HG03103 (cell line): Measurements from ENCODE around the gene RIMS1.

Source experiments
- ATAC-seq: cut with Tn5 transposase; IDR thresholded peaks from one replicate; pipeline ENCODE4 v1.9.1; 2021; ENCODE audit warnings: low read depth; ENCODE audit not compliant: unreplicated experiment

The RIMS1 gene

DNA sequence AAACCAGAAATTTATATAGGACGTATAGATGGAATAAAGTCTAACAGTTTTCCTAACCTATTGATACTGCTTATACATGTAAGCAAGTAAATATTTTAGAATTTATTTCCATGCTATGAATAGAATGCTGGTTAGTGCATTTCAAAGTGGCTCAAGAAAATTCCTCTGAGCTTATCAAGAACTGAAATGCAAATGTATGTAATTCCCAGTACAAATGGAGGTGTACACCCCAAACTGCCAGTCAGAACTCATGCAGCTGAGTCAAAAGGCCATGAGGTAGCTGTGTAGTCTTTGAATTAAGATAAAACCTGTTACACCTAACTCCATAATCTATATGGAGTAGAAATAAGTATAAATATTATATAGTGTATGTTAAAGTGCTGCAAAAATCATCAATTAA, 503.3 kb downstream of the RIMS1 start:
- no peak for ATAC-seq

DNA sequence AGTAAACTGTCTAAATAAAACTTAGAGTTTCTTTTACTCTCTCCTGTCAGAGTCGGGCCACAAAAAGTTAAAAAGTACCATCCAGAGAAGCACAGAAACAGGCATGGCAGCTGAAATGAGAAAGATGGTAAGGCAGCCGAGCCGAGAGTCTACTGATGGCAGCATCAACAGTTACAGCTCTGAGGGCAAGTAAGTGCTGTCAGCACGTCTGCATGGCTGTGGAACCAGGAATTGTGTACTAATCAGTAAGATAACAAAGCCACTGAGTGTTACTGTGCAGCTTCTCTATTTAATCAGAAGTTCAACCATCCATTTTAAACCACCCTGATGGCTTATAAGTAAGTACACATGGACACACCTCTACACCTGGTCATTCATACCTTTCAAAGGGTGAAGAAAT, 504.2 kb downstream of the RIMS1 start:
- ATAC-seq = no peak

DNA sequence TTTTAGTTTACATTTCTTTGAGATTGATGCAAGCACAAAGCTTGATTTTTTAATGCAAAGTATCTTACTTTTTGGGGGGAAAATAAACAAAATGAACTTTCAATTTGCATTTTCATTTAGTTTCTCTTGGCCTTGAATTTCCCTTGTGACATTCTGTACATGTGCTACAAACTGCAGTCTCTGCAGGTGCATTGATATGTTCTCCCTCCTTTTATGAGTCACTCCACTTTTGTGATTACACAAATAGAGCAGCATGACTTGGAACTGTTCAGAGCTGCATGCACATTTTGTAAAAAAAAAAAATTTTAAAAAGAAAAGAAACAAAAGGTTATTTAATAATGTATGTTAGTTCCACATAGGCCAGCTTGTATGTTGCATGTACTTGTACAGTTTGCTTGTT, 515.5 kb downstream of the RIMS1 start:
- no peak for ATAC-seq

DNA sequence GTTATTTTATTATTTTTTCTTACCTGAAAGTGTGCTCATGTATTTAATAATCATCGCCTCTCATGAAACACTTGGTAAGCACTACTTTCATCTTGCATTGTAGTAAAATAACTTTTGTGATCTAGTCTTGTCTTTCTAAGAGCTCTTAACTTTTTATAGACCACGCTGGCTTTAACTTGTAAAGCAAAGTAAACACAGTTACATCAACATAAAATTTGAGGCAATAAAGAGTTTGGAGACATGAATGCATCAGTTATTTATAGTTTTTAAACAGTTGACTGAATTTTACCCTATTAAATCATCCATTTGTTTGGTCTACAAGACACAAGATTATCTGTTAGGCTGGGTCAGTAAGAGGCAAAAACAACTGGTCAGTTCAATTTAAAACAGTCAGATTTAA, 517.1 kb downstream of the RIMS1 start:
- ATAC-seq = no peak

DNA sequence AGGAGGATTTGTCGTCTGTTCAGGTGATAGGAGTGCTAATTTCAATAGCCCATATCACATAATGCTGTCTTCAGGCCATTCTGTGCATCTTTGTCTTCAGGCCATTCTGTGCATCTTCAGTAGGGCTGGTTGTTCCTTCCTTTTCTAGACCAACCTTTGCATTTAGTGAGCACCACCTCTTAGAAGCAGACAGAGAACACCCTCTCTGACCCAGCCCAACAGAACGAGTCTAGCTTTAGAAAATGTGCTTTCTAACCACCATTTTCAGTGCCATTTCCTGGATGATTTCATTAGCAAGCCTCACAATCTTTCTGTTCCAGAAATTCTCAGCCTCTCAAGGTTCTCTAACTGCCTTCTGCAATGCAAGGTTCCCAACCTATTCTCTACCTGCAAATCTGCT, 520.2 kb downstream of the RIMS1 start:
- peak; percentile 49 for ATAC-seq

DNA sequence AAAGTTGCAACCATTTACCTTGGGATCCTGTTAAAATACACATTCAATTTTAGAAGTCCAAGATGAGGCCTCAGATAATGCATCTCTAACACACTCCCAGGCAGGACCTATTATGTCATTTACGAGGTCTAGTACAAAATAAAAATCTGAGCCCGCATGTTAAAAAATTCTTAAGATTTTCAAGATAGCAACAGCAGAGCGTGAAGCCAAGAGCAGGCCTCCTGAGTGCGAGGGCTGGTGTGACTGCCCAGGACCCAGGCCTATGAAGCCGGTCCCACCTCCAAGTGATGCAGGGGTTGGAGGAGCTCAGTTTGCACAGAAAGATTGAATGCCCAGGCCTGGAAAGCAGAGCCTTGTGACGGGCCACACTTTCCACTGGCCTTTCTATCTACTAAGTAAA, 524.4 kb downstream of the RIMS1 start:
- no peak for ATAC-seq

DNA sequence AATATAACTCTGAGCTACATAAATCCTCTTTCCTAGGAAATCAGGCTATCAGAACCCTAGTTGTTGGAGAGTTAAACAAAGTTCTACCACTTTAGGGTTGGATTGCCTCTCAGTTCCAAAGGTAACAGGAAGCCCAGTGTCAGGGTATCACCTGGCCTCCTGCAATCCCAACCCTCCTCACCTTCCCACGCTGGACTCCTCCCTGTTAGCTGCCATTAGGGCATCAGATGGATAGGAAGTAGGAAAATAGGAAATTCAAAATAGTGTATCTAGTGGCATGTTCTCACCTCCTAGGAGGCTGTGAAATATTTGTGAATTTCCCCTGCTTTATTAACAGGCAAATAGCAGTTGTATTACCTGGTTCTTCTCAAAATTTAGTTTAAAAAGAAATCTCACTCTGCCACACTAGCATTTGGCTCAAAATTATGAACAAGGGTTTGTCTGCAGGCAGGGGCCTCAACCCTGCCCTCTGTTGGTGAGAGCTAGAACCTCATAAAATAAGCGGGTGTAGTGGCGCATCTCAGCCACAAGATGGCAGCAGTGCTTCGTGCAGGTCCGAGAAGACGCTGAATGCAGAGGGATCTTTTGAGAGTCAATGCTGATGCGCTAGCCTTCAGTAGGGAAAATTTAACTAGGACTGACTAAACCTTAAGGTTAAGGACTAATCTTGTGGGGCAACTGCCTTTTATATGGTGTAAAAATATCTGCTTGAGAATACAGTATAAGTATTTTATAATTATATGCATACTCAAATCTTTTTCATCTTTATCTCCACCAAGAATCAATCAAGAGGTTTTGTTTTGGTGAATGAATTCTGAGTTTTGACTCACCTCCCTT, 525.7 kb downstream of the RIMS1 start:
- peak; percentile 82 for ATAC-seq

DNA sequence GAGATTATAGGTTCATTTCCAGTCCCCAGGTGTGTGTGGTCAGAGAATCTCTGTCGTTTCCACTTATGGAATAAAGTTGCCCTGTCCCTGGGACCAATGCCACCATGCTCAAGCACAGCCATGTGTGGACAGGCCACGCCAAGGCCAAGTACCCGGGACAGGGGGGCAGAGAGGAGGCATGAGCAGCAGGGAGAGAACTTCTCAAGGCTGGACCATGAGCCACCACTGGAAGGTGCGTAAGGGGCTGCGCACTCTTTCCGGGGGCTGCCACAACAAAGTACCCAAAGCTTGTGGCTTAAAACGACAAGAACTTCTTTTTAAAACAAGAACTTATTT, 526.3 kb downstream of the RIMS1 start:
- no peak for ATAC-seq

DNA sequence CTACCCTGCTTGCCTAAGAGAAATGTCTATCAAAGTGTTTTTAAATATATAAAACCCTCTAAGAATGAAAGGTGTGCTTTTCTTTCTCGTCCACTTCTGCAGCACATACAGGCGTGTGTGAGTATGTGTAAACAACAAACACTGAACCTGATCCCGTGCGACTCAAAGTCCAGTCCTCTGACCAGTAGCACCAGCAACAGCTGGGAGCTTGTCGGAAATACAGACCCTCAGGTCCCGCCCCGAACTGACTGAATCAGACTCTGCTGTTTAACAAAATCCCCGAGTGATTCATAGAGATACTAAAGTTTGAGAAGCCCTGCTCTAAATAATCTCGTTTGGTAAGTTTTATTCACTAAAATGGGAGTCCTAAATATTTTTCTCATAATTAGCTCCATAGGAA, 527.5 kb downstream of the RIMS1 start:
- no peak for ATAC-seq

DNA sequence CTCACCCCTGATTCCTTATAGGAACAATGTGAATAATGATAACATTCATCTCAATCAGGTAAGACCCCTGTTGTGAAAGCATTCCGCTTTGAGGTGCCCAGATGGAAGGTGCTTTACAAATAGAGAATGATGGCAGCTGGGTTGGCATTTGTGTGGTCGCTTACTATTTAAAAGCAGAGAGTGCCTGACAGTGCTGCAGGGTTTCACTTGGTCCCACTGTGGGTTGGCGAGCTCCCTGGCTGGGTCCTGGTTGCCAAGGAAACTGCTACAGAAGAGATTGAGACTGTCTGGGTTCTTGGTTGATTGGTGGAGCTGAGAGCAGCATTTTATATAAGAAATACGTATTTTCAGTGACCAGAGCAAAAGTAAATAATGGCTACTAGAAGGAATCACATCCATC, 528.3 kb downstream of the RIMS1 start:
- no peak for ATAC-seq

- ATAC-seq = no peak
These were observed 530.6 kb downstream of the RIMS1 start for GRCh38 chr6:72416744-72417465.

- no peak for ATAC-seq
These were observed 531.4 kb downstream of the RIMS1 start for GRCh38 chr6:72417759-72418158.

DNA sequence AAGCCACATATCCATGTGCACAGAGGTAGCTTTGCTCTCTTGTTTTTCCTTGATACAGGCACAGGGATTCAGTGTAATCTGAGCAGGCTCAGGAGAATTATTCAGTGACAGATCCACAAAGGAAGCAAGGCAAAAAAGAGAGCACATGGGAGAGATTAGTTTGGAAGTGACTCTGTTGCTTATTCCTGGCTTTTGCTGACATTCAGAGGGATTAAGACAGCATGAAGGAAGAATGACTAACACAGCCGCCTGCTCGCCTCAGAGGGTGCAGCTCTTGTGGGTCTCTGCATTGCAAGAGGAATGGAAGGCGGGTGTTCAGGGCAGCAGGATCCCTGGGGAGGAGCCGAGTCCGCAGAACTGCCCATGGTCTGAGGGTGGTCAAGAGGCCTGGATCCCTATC, 532.1 kb downstream of the RIMS1 start:
- ATAC-seq = no peak

- ATAC-seq = no peak
These were observed 533.6 kb downstream of the RIMS1 start for GRCh38 chr6:72419966-72420365.

DNA sequence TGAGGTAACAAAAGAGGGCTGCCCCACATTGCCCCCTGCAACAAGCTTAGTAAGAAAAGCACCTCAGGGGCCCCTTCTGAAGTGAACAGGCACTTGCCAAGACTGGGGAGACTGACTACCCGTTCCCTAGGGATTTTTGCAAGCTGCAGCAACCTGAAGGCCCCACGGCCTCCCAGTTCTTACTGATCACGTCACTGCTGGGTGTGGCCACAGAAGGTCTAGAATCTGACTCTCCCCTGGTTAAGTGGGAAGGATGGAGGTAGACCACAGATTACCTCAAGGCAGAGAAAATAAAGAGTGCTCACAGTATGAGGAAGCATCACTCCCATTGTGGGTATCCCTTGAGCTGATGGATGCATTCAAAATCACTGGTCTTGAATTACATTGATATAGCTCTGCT, 534.1 kb downstream of the RIMS1 start:
- no peak for ATAC-seq

DNA sequence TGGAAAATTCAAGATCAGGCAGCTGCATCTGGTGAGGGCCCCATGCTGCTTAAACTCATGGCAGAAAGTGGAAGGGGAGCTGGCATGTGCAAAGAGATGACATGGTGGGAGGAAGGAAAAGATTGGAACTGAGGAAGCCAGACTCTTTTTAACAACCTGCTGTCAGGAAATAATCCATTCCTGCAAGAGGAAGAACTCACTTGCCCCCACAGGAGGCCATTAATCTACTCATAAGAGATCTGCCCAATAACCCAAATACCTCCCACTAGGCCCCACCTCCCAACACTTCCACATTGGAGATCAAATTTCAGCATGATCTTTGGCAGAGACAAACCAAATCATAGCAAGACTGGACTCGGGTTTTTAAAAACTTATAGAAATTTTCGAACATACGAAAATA, 535.0 kb downstream of the RIMS1 start:
- no peak for ATAC-seq

DNA sequence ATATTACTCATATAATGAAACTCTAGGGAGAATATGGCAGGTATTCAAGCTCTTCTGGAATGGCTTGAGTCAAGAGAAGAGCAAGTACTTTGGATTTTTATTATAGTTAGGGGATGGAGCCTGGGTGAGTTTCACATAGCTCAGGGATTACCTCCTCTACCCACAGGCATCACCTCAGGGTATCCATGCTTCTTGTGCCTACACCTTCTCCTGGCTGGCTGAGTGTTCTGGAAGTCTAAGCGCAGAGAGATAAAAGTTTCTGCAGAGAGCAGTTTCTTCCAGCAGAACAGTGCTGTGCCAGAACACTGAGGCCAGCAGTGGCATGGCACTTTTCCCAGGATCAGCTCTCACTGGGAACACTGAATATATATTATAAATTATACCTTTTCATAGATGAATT, 535.8 kb downstream of the RIMS1 start:
- no peak for ATAC-seq

DNA sequence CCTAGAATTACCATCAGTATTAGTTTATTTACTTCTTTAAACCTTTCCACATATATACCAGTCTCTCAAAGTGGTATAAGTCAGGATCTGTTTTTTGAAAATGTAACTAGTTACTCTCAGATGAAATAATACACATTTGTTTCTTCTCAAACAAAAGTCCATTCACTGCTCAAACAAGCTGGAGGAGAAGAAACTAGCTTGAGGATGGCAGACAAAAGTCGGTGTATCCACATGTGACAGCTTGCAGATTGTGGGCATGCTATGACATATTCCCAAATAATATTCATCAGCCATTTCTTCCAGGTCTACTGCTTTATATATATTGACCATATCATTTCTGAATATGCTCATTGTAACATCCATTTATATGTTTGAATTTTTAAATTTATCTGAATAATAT, 538.1 kb downstream of the RIMS1 start:
- no peak for ATAC-seq

DNA sequence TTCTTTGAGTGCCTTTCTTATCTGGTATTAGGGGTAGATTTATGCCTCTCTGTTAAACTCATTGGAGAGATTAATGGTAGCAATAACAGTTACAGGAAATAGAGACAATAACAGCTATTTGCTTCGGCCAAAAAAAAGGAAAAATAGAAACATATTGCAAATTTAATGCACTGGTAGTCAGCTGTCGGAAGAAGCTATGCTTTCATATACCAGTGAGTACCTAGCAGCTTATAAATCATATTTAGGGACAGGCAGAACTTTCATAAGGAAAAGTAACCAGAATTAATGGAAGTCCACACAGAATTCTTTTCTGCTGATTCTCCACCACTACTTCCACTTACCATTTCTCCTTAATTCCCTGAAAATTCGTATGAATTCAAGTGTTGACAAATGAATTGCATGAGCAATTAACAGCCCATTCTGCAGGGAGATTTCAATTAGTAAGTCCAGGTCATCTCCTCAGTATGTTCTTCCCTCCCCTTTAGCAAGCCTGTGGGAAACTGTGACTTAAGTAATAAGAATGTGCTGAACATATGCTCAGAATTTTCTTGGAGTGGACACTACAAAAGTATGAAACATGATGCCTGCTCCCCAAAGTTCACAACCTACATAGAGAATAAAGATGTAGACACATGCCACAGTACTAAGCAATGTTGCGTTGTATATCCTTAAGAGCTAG, 538.8 kb downstream of the RIMS1 start:
- no peak for ATAC-seq

DNA sequence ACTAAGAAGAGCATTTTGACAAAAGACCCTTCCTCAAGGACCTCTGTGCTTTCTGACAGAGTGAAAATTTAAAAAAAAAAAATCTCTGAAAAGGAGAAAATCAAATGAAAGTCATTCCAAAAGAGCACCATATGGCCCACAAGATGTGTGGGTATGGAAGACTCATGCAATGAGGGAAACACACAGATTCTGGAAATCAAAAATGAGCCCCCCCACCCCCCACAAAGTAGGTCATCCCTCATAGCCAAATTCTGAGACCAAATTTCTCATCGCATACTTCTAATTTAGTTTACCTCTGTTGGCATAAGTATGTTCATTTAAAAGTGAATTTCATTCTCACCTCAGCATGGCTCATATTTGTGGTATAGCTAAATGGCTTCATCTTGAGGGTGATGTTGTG, 554.3 kb downstream of the RIMS1 start:
- ATAC-seq = no peak

DNA sequence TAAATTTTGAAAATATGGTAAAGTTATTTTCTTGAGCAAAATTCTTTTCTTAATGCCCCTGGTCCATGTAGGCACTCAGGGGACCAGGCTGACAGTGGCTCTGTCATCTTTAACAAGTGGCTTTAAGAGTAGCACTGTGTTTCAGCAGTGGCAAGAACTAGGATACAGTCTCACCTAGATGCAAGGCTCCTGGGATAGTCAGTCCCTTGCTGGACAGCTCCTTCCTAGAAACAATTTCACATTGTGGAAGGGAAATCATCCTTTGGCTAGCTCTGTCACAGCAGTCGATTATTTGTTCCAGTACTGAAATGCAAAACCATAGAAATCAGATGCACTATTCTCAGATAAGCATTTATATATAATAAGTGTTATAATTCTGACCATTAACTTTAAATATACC, 560.1 kb downstream of the RIMS1 start:
- no peak for ATAC-seq
